Activated CD4-positive, alpha-beta T cell treated with anti-CD3 and anti-CD28 coated beads for 1 hour (primary cell): ENCODE results near the gene GRIK5.

ENCODE experiments used
- DNase-seq: peaks from one replicate; pipeline ENCODE4 v3.0.0-alpha.2; 2020

Gene GRIK5

DNA sequence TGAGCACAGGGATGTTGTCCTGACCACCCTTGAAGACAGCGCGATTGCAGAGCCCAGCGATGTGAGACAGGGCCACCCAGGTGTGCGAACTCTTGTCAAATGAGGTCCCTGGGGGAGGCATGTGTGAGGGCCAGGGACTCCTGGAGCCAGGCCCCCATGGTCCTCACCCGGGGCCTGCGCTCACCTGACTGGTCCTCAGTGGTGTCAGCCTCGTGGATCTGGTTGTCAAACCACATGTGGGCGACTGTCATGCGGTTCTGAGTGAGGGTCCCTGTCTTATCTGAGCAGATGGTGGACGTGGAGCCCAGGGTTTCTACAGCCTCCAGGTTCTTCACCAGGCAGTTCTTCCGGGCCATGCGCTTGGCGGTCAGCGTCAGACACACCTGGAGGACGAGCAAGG is 88.3 kb downstream of the GRIK5 start:
- no peak for DNase-seq

DNA sequence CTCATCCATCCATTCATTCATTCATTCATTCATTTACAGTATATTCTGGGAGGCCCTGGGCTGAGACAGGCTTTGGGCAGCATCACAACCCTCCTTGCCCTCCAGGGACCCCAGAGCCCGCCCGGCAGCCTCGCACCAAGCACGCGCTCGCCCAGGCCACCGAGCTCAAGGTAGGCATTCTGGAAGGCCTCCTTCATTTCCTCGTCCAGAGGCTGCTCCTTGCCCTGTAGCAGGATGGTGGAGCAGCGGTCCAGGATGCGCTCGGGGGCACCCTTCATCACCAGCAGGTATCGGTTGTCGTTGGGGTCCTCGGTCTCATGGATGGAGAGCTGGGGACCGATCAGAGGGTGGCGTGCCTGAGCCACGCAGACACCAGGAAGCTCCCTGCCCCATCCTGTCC is 91.5 kb downstream of the GRIK5 start:
- no peak for DNase-seq

DNA sequence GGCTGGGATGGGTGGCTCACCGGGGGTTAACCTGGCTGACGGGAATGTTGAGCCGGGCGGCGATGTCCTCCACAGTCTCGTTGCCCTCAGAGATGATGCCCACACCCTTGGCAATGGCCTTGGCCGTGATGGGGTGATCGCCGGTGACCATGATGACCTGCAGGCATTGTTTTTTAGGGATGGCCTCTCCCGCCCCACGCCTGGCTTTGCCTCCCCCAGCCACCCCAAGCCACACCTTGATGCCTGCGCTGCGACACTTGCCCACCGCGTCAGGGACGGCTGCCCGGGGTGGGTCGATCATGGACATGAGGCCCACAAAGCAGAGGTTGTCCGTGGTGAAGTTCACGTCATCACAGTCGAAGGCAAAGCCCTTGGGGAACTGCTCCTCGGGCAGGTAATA is 92.1 kb downstream of the GRIK5 start:
- DNase-seq = no peak

DNA sequence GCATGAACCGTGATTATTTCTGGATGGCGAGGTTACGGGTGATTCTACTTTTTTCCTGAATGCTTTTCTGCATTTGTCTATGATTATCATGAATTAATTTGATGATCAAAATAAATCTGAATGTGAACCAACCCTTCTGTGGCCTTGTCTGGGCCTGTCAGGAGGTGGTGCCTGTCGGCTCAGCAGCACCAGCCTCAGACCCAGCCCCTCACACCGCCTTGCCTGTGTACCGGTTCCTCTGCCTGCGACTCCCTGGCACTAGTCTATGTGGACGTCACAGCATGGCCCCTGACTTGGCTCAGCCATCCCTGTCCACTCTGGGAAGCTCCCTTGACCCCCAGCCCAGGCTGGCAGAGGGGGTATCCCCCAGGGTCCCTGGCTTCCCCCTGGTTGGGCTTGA is 95.4 kb downstream of the GRIK5 start:
- no peak for DNase-seq

DNA sequence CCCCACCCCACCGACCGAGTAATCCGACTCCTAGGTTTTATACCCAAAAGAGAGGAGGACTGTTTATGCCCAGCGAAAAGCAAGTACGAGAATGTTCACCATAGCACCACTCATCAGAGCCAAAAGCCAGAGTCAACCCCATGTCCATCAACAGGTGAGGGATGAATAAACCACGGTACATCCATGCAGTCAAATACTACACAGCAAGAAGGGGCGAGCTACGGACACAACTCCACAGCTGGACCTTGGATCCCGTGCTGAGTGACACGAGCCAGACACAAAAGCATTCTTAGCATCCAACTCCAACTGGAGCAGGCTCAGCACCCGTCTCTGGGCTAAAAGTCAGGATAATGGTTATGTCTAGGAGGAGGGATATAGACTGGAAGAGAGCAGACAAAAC is 98.6 kb downstream of the GRIK5 start:
- DNase-seq = no peak

DNA sequence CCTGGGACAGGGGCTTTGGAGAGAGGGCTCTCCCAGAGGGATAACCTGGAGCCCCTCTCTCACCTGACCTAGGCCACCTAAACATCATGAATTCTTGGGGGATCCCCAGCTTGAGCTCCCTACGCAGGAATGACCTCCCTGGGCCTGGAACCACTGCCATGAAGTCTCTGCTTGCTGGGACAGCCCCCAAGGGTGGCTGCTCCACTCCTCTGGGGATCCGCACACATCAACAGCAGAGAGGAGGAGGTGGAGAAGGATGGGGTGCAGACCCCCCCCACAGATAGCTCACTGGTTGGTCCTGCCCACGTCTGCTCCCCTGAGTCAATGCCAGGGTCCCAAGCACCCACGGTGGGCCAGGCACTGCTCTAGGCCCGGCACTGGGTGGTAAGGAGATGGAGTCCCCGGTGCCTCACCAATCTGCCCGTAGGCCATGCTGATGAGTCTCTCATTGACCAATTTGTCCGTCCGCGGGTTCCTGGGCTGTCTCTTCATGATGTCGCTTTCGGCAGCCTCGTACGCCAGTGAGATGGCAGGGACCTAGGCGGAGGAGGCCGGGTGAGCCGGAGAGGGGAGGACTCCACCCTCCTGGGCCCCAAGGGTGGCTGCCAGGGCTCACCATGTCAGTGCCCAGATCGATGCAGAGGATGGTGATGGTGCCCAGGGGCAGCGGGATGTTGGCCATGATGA is 100.1 kb downstream of the GRIK5 start:
- DNase-seq = no peak

DNA sequence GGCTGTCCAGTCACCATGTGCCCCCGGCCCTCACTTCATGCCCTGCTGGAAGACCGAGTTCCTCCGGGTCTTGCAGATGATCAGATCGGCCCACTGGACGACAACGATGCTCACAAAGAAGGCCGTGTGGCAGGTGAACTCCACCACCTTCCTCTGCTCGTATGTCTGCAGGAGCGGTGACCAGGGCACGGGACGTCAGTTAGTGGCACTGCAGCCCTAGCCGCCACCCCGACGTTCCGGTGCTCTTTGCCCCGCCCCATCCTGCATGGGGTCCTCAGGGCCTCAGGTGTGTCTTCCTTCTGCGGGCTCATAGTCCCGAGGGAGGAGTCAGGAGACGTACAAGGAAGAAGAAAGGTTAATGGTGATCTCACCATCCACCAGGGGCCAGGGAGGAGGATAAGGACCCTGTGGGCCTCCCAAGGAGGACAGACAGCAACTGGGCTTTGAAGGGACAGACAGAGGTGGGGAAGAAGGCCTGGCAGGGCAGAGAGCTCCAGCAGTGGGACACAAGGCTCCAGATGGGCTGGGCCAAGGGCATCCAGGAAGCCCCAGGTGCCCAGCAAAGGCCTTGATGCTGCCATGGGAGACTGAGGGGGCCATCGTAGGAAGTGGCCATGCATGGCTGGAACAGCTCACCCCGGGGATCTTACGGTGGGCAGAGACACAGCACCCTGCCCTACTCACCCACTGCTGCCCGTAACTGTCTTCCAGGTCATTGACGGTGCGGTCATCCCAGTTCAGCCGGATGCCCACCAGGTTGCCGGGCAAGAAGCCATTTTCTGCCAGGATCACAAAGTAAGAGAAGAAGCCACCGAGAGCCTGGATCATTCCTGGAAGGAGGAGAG is 101.0 kb downstream of the GRIK5 start:
- DNase-seq = no peak

DNA sequence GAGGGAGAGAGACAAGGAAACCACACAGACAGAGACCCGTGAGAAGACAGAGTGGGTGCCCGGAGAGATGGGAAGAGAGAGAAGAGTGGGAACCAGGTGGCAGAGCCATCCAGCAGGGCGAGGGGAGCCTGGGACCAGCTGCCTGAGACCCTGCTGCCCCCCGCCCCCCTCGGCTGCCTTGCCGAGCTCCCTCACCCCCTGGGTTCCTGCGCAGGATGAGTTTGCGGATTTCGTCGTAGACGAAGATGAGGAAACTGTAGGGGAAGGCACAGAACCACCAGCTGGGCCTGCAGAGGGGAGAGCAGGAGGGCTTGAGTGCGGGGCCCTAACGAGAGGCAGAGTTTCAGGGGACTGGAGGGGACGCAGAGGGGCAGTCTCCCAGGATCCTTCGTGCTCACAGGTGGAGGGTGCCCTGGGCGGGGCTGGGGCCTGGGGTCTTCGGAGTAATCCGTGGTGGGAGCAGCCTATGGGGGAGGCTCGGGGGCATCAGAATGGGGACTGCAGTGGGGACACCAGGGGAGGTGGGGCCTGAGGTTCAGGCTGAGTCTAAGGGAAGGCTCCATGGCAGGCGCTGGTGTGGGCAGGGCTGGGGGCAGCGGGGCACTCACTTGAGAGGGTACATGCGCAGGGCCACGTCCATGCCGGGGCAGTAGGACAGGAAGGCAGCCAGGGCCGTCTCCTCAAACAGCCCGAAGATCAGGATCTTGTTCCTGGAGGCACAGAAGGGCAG is 102.8 kb downstream of the GRIK5 start:
- no peak for DNase-seq

DNA sequence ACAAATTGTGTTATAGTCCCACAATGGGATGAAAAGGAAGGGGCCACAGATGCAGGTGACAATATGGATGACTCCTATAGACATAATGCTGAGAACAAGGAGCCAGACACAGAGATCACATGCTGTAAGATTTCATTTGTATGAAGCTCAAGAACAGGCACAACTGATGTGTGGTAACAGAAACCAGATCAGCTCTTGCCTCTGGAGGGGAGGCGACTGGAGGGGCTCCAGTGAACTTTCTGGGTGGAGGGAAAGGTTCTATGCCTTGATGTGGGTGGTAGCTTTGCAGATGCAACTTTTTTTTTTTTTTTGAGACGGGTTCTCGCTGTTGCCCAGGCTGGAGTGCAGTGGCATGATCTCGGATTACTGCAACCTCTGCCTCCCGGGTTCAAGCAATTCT is 104.9 kb downstream of the GRIK5 start:
- no peak for DNase-seq

DNA sequence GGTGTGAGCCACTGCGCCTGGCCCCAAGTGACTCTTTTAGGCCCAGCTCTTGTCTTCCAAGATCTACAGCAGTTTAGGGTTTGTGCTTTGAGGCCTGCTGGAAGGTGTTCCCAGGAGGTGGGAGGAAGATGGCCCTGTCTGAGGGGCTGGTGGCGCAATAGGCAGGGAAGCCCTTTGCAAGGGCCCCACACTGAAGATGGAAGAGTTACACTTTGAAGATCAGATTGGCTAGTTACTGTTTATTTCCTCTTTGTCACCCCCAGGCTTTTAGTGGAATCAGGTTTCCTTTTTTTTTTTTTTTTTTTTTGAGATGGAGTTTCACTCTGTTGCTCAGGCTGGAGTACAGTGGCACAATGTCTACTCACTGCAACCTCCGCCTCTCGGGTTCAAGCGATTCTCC is 109.0 kb downstream of the GRIK5 start:
- no peak for DNase-seq

DNA sequence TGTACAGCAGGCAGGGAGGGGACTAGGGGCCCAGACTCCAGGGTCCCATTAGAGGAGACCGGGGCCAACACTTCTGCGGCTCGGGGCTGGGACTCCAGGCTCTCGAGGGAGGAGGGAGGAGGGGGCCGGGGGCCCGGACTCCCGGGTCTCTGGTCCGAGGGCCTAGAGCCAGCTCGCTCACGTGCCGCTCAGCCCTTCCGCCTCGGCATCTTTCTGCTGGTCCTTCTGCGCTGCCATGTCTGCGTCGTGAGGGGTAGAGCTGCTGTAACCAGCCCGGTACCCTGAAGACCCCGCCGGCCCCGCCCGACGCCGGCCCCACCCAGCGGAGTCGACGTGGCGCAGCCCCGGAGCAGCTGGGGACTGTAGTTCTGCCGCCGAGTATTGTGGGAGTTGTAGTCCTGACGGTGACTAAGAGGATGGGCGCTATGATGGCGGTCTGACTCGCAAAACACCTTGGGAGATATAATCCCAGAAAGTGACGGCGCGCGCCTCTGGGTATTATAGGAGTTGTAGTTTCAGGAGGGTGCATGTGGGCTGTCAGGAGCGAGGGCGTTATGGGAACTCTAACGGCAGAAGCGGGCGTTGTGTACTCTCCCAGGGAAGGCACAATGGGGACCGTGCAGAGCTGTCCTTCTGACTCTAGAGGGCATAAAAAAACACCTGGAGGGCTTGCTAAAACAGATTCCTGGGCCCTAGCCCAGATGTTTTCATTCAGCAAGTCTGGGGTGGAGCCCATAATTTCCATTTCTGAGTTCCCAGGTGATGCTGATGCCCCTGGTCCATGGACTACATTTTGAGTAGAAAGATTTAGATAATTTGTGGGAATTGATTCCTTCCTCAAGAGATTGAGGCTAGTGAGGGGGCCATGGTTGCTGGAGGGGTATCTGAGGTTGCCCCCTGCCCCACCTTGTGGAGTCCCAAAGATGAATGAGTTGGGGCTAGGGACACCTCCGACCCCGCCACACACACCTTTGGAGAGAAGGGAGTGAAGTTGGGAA is 110.7 kb downstream of the GRIK5 start, which contains the start of gene RABAC1:
Gene RABAC1, minus strand, starts transcription at position 266 of the 998 bp plus-strand sequence. Its CDS starts 29 bp downstream, at position 237.
- peak; percentile 79 for DNase-seq

DNA sequence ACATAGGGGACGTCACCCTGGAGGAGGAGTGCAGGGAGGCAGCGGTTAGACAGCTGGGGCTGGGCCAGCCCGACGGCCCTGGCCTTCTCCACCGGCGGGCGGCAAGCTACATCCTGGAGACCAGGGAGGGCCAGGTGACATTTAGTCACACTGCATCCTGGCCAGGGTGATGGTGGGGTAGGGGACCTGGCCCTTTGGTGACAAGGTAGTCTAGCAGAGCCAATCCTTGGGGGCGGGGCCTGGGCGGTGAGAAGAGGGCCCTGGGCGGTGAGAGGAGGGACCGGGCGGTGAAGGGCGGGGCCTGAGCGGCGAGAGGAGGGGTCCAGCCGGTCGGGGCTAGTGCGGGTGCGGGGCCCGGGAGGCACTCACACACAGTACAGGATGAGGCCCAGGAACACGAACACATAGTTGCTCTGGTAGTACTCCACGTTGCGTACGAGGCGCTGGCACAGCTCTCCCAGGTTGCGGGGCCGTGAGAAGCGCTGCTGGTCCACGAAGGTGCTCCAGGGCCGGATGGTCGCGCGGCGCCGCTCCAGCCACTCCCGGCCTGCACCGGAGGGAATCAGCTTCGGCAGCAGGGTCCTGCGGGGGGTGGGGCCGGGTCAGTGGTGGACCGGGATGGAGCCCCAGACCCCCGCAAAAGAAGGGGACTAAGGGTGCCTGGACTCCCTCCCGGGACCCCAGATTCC is 111.5 kb downstream of the GRIK5 start:
- DNase-seq = peak; percentile 67

DNA sequence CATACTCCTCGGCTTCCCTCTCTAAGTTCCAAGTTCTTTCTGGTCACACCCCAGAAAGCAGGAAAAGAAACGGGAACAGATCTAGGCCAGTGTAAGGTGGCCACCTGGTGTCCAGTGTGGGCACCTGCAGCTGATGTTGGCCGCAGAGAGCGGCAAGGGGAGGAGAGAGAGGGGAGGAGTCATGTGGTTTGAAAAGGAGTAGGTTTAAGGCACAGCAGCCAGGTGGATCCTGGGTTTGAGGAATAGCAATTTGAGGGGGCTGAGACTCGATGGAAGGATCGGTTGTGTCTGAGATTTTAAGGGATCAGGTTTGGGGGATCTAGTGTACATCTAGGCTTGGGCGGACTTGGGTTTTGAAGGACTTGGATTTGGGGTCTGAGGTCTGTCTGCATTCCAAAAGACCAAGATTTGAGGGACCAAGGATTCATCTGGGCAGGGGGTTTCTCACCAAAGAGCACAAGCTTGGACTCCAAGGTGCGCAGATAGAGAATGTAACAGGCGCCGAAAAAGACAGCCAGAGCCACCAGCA is 112.1 kb downstream of the GRIK5 start:
- no peak for DNase-seq

DNA sequence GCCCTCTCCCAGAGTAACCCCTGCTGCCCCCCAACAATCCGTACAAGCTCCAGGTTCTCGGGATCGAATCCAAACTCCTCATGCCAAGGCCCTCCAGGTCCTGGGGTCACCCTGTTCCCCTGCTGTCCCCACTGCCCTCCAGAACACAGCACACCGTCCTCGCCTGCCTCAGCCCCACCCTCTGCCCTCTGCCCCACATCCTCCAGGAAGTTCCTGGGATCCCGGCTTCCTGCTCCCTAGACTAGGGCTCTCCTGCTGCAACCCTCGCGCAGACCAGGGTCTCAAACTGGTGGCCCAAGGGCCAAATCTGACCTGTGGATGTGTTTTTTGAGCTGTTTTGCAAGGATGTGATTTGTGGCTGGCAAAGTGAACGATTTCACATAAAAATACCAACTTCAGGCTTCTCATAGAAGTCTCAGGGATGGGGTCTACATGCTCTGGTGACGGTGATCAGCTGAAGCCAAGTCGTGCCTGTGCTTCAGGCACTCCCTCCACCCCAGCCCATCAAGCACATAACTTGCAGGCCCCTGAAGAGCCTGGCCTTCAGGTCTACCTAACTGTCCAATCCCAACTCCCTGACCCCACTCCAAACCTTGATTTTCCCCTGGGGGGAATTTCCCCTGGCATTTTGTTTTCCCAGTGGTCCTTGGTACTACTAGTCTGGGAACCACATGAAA is 112.7 kb downstream of the GRIK5 start:
- no peak for DNase-seq

DNA sequence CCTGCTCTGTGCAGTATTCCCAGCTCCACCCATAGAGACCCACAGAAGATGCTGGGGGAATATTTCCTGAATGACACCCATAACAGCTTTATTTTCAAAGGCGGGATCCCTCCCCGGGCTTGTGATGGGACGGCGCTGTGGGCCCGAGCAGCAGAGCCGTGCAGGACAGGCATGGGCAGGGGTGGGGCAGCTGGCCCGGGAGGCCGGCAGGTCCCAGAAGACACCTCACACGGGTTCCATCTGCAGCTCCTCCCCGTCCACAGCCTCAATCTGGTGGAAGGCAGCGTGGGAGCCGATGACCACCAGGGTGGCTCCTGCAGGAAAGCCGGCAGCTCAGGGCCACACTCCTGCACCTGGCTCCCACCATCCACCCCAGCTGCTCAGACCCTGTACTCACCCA is 113.4 kb downstream of the GRIK5 start:
- DNase-seq = no peak

DNA sequence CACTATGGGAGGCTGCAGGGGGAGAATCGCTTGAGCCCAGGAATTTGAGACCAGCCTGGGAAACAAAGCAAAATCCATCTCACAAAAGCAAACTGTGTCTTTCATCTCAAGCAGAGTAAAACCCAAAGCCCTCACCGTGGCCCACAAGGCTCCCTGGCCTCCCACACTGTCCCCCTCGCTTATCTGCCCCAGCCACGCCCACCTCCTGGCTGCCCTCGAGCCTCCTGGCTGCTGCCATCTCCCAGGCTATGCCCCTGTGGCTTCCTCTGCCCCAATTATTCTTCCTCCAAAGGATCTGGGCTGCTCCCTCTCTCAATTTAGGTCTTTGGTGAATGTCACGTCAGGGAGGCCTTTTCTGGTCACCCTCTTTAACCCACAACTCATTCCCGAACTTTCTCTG is 114.5 kb downstream of the GRIK5 start:
- DNase-seq = no peak

DNA sequence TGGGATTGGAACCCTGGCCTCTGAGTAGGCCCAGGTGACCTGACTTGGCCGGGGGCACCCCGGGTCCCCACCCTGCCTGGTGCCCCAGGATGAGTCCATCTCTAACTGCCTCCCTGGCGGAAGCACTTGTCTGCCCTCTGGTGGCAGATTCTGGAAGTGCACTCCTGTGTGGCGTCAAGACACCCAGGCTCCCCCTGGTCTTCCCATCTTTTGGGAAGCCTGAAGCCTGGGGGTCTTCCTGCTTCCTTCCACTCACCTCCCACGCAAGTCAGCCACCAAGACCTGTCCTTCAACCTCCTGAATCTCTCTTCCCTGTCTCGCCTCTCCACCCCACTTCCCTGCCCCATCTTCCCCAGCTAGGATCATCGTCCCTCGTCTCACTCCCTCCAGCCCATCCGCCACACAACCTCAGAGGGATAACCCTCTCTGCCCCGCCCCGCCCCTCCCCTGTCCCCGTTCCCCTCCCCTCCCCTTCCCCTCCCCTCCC is 118.3 kb downstream of the GRIK5 start:
- DNase-seq = peak; percentile 80
